Cardiac muscle cell (in vitro differentiated cells and primary cell): ENCODE measurements around the gene CCDC182. TPM values are rescaled to one million over a fixed set of nuclear protein-coding genes. Genes with fewer than 3 reads are reported as not detected.

Source experiments
- DNase-seq, 2 donors: peaks; one replicate each; pipeline versions ENCODE4 v3.0.0 to v3.0.0-alpha.2; 2010 to 2017; ENCODE audit warnings: low read depth in 1 of 2, low spot score in 1 of 2
- H3K27ac ChIP-seq: fragments of 200-600 bp; sonication (generic); 2 replicates; pipeline ENCODE4 v1.5.1; 2016
- H3K27me3 ChIP-seq: fragments of 200-600 bp; sonication (generic); 2 replicates; pipeline ENCODE4 v1.6.0; 2016; ENCODE audit warnings: control low read depth
- H3K36me3 ChIP-seq: fragments of 200-600 bp; sonication (generic); 2 replicates; pipeline ENCODE4 v1.5.1; 2016; ENCODE audit warnings: control low read depth
- H3K4me1 ChIP-seq: fragments of 200-600 bp; sonication (generic); 2 replicates; pipeline ENCODE4 v1.8.1; 2017; ENCODE audit warnings: low read depth, mild to moderate bottlenecking, mixed run types
- H3K4me3 ChIP-seq: fragments of 200-600 bp; sonication (generic); 2 replicates; pipeline ENCODE4 v1.5.1; 2016; ENCODE audit warnings: mild to moderate bottlenecking
- H3K9me3 ChIP-seq: fragments of 200-600 bp; sonication (generic); 2 replicates; pipeline ENCODE4 v1.5.1; 2017; ENCODE audit warnings: low read depth, mild to moderate bottlenecking, control low read depth
- polyA plus RNA-seq: library from polyadenylated mRNA; unstranded; fragments of >200 nt; fragmentation: Nextera tagmentation; extraction: Ambion mirVana; gene quantifications from 2 replicates; pipeline ENCODE4 v1.2.1, GENCODE V29; 2016
- total RNA-seq: library from RNA; depleted of rRNA; stranded (reverse); fragments of >200 nt; gene quantifications from 2 replicates; pipeline ENCODE4 v1.2.3, GENCODE V29; 2016
- TF ChIP-seq, protein P1 (sequence below): IDR thresholded peaks from 2 replicates; pipeline ENCODE4 v1.5.1; 2012; ENCODE audit warnings: low read depth, mild to moderate bottlenecking, low read length

CCDC182 gene
- not detected in 2 replicates for total RNA-seq
- not detected in 2 replicates for polyA plus RNA-seq

DNA sequence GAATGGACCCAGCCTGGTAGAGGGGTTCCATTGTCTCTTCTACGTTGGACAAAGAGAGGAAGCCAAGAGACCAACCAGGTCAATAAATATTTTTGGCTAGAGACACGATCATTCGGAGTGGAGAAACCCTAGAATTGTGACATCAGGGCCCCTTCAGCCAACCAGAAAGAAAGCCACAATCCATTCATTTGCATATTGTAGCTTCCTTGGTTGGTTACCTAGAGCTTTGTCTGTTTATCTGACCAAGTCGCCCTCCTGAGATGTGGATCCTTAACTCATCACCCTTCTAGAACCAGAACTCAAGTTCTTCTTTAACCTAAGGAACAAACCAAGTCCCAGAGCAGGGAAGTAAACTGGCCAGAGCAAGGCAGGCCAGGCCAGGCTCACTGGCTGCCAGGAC, at the start of gene CCDC182:
CCDC182 (minus strand) TSS at position 58 of the 400 bp plus-strand sequence; CDS start at position 31, 27 bp downstream.
- no peak for DNase-seq
- Histone ChIP-seq H3K4me3 (no peak within 1 kb of the TSS), H3K27me3 (peaks cover 4% of the 10 kb centered on the region)

DNA sequence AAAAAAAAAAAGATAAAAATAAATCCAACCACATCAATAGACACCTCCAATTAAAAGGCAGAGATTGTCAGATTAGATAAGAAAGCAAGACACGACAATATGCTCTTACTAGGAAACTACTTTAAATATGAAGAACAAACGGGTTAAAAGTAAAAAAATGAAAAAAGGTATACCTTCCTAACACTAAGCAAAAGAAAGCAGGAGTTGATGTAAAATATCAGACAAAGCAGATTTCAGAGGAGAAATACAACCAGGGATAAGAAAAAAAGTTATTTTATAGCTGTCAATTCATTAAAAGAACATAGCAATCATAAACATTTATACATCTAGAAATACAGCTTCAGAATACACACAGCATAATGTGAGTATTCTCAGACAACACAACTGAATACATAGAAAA, 49.7 kb upstream of the CCDC182 start:
- TF ChIP-seq, protein P1, sequence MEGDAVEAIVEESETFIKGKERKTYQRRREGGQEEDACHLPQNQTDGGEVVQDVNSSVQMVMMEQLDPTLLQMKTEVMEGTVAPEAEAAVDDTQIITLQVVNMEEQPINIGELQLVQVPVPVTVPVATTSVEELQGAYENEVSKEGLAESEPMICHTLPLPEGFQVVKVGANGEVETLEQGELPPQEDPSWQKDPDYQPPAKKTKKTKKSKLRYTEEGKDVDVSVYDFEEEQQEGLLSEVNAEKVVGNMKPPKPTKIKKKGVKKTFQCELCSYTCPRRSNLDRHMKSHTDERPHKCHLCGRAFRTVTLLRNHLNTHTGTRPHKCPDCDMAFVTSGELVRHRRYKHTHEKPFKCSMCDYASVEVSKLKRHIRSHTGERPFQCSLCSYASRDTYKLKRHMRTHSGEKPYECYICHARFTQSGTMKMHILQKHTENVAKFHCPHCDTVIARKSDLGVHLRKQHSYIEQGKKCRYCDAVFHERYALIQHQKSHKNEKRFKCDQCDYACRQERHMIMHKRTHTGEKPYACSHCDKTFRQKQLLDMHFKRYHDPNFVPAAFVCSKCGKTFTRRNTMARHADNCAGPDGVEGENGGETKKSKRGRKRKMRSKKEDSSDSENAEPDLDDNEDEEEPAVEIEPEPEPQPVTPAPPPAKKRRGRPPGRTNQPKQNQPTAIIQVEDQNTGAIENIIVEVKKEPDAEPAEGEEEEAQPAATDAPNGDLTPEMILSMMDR = no peak
- Histone ChIP-seq H3K4me3 (no peak overlapping the region), H3K27me3 (peaks cover 13% of the 10 kb centered on the region), H3K9me3 (no peaks in the 10 kb centered on the region), H3K36me3 (no peaks in the 10 kb centered on the region), H3K4me1 (no peaks in the 10 kb centered on the region), H3K27ac (no peak overlapping the region)
- no peak for DNase-seq

More for the DNA sequence above, at the start of gene CCDC182:
- H3K9me3 ChIP-seq = no peaks in the 10 kb centered on the region
- no peaks in the 10 kb centered on the region for H3K36me3 ChIP-seq
- H3K4me1 ChIP-seq = no peaks in the 10 kb centered on the region
- no peak within 1 kb of the TSS for H3K27ac ChIP-seq
- TF ChIP-seq, protein P1 = no peak

DNA sequence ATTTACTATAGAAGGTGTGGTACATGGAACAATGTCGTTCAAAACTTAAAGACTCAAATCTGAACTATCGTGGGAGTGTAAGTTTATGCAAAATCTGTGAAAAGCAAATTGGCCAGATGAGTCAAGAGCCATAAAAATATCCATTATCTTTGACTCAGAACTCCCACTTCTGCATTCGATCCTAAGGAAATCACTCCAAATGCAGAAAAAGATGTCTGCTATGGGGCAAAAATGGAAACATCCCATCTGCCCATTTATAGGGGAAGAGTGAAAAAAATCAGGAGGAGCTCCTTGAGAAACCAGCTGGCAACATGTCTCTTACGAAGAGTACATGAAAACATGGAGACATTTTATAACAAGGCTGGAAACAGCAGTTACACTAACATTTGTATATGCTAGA, 43.6 kb upstream of the CCDC182 start:
- no peak overlapping the region for H3K27ac ChIP-seq
- TF ChIP-seq, protein P1 = no peak
- no peaks in the 10 kb centered on the region for H3K9me3 ChIP-seq
- H3K4me1 ChIP-seq = peaks cover 6% of the 10 kb centered on the region
- peaks cover 45% of the 10 kb centered on the region for H3K27me3 ChIP-seq
- no peak for DNase-seq
- H3K4me3 ChIP-seq = no peak overlapping the region
- no peaks in the 10 kb centered on the region for H3K36me3 ChIP-seq

DNA sequence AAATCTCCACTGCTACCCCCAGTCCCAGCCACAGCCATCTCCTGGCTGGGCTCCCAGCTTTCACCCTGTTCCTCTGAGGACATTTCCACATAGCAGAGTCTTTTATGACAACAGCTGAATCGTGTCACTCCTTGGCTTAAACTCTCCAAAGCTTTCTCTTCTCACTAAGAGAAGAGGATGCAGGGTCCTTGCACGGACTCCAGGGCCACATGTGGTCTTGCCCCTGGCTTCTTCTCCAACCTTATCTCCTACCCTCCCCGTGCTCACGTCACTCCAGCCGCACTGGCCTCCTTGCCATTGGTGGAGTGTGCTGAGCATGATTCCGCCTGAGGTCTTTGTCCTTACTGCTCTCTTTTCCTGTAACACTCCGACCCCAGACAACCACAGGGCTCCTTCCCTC, 39.9 kb upstream of the CCDC182 start:
- TF ChIP-seq, protein P1 = no peak
- peak in 1 of 2 donors; percentile 81 for DNase-seq
- H3K36me3 ChIP-seq = no peaks in the 10 kb centered on the region
- no peak overlapping the region for H3K4me3 ChIP-seq
- H3K4me1 ChIP-seq = peaks cover 6% of the 10 kb centered on the region
- H3K27me3 ChIP-seq = peaks cover 38% of the 10 kb centered on the region
- H3K27ac ChIP-seq = no peak overlapping the region
- H3K9me3 ChIP-seq = no peaks in the 10 kb centered on the region

DNA sequence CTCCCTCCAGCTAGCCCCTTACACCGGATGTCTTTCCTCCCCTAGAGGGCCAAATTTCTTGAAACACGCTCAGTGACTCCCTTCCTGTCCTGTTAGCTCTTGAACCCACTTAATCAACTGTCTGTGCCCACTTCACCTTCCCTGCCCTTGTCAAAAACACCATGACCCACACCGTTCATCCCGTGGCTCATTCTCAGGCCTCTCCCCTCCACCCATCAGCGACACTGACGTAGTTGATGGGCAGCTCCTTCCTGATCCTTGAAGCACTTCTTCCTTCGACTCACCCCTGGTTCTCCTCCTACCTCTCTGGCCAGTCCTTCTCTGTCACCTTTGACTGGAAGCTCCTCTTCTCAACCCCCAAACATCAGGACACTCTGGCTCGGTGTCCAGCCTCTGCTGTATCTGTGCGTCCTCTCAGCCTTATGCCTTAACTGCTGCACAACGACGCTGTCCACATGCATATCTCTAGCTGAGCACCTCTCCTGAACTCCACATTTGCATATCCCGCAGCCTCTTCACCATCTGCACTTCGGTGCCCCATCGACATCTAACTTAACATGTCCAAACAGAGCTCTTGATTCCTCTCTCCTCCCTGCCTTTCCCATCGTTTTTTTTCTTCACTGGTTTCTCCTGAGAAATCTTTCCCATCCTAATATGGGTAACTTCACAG, 39.3 kb upstream of the CCDC182 start:
- peak; percentile 4 to 74 for DNase-seq
- Histone ChIP-seq H3K27me3 (peaks cover 31% of the 10 kb centered on the region), H3K9me3 (no peaks in the 10 kb centered on the region), H3K4me1 (peaks cover 6% of the 10 kb centered on the region), H3K4me3 (no peak overlapping the region), H3K27ac (no peak overlapping the region), H3K36me3 (no peaks in the 10 kb centered on the region)
- TF ChIP-seq, protein P1 = no peak
